Natural killer cell (primary cell): Measurements from ENCODE around the gene SPRY4. TPM values are rescaled to one million over a fixed set of nuclear protein-coding genes. Genes with fewer than 3 reads are reported as not detected.
A peak's percentile ranks its signal among the peaks of the same experiment; 100 is the strongest.

Source experiments
- ATAC-seq, 3 donors: fragments of 150-1000 bp in 2 of 3; fragments of 200-7000 bp in 1 of 3; cut with Tn5 transposase; 1 replicate in 1 of 3; 2 replicates in 2 of 3; pipeline ENCODE4 v1.10.0; 2021; ENCODE audit warnings: mild to moderate bottlenecking in 2 of 3, moderate library complexity in 2 of 3
- DNase-seq, 2 donors: peaks; one replicate each; pipeline versions ENCODE4 v3.0.0 to v3.0.0-alpha.2; 2013 to 2021; ENCODE audit warnings: mixed read lengths in 1 of 2
- H3K27ac ChIP-seq: one replicate; pipeline ENCODE4 v1.5.1; 2013; ENCODE audit warnings: mild to moderate bottlenecking, low read length
- H3K27me3 ChIP-seq: one replicate; pipeline ENCODE4 v1.6.1; 2013; ENCODE audit warnings: low read length; ENCODE audit not compliant: control insufficient read depth, insufficient read depth
- H3K36me3 ChIP-seq: one replicate; pipeline ENCODE4 v1.6.1; 2013; ENCODE audit warnings: low read length; ENCODE audit not compliant: control insufficient read depth, insufficient read depth
- H3K4me1 ChIP-seq: one replicate; pipeline ENCODE4 v1.6.1; 2013; ENCODE audit warnings: low read length; ENCODE audit not compliant: control insufficient read depth, insufficient read depth
- H3K4me3 ChIP-seq: one replicate; pipeline ENCODE4 v1.5.1; 2013; ENCODE audit warnings: low read length
- H3K9me3 ChIP-seq: one replicate; pipeline ENCODE4 v1.6.1; 2013; ENCODE audit warnings: low read length; ENCODE audit not compliant: control insufficient read depth, insufficient read depth
- H3K27ac Mint-ChIP-seq, 2 donors: one replicate each; pipeline ENCODE4 v1.8.0; 2022; ENCODE audit warnings: mild to moderate bottlenecking in 2 of 2, mixed read lengths in 2 of 2, moderate library complexity in 1 of 2
- H3K27me3 Mint-ChIP-seq, 2 donors: one replicate each; pipeline ENCODE4 v1.8.0; 2022; ENCODE audit warnings: low read depth in 2 of 2, mixed read lengths in 2 of 2
- H3K36me3 Mint-ChIP-seq: one replicate; pipeline ENCODE4 v1.8.0; 2022; ENCODE audit warnings: mixed read lengths
- H3K4me1 Mint-ChIP-seq, 2 donors: one replicate each; pipeline ENCODE4 v1.8.0; 2022; ENCODE audit warnings: mixed read lengths in 2 of 2
- H3K4me3 Mint-ChIP-seq: one replicate; pipeline ENCODE4 v1.8.0; 2022; ENCODE audit warnings: mild to moderate bottlenecking, moderate library complexity, mixed read lengths
- H3K9me3 Mint-ChIP-seq, 2 donors: one replicate each; pipeline ENCODE4 v1.8.0; 2022; ENCODE audit warnings: mixed read lengths in 2 of 2
- CTCF ChIP-seq: fragments of 200-600 bp; IDR thresholded peaks from one replicate; pipeline ENCODE4 v1.8.0; 2022; ENCODE audit warnings: antibody characterized with exemption
- WGBS: methylation state at CpG from one replicate; pipeline ENCODE4 v1.1.7; 2013; ENCODE audit warnings: missing lambda C conversion rate; ENCODE audit not compliant: insufficient coverage; 5-methylcytosine and 5-hydroxymethylcytosine counted together
- intact Hi-C: fragments of 100-400 bp; cut with micrococcal nuclease; formaldehyde crosslinking; loops from one replicate; pipeline ENCODE4 v1.14.2; 2022
- total RNA-seq, 4 donors: library from RNA; stranded (reverse); fragments of 120-200 nt in 1 of 4; gene quantifications; one replicate each; pipeline versions ENCODE4 v1.2.3 to v1.2.4, GENCODE V29; 2013 to 2022

Gene SPRY4
- total RNA-seq, 3 donors from 2014 or later (not counting 1 experiment from before 2014, with no cell fraction given): 0.20 to 1.3 (median 0.40) TPM

- no peaks in the 10 kb centered on the region for H3K9me3 ChIP-seq
- no peak for DNase-seq
- H3K4me1 ChIP-seq: peaks cover 9% of the 10 kb centered on the region
- no peaks in the 10 kb centered on the region for H3K9me3 Mint-ChIP-seq
- intact Hi-C loops: no loop called here
- peaks cover 13% of the 10 kb centered on the region in 2 donors for H3K4me1 Mint-ChIP-seq
- H3K27me3 ChIP-seq: no peaks in the 10 kb centered on the region
- 91% methylated on average over 14 of the region's 14 CpGs for whole genome bisulfite sequencing
- no peak overlapping the region for H3K4me3 ChIP-seq
- H3K27me3 Mint-ChIP-seq: no peaks in the 10 kb centered on the region
- no peaks in the 10 kb centered on the region for H3K36me3 Mint-ChIP-seq
- H3K27ac Mint-ChIP-seq: no peak overlapping the region
- ATAC-seq: no peak
- no peak overlapping the region for H3K27ac ChIP-seq
- no peak overlapping the region for H3K4me3 Mint-ChIP-seq
- H3K36me3 ChIP-seq: no peaks in the 10 kb centered on the region
- no peak for TF ChIP-seq CTCF
Observed at GRCh38 chr5:142304013-142304701, 20.7 kb downstream of the SPRY4 start.

GRCh38 chr5:142303565-142303964, 21.3 kb downstream of the SPRY4 start:
- TF ChIP-seq CTCF: no peak
- H3K27ac ChIP-seq: no peak overlapping the region
- no peaks in the 10 kb centered on the region for H3K27me3 ChIP-seq
- ATAC-seq (no peak), DNase-seq (no peak)
- no peaks in the 10 kb centered on the region for H3K9me3 ChIP-seq
- Mint-ChIP-seq H3K27ac (no peak overlapping the region), H3K27me3 (no peaks in the 10 kb centered on the region), H3K4me1 (peaks cover 13% of the 10 kb centered on the region in 2 donors), H3K9me3 (no peaks in the 10 kb centered on the region), H3K4me3 (no peak overlapping the region), H3K36me3 (no peaks in the 10 kb centered on the region)
- WGBS: 81% methylated on average over 7 of the region's 7 CpGs
- H3K4me1 ChIP-seq: peaks cover 9% of the 10 kb centered on the region
- no peak overlapping the region for H3K4me3 ChIP-seq
- intact Hi-C loops: no loop called here
- no peaks in the 10 kb centered on the region for H3K36me3 ChIP-seq

- Histone ChIP-seq H3K36me3 (no peaks in the 10 kb centered on the region), H3K4me3 (no peak overlapping the region), H3K9me3 (no peaks in the 10 kb centered on the region), H3K27me3 (no peaks in the 10 kb centered on the region), H3K27ac (no peak overlapping the region), H3K4me1 (peaks cover 9% of the 10 kb centered on the region)
- no peaks in the 10 kb centered on the region for H3K36me3 Mint-ChIP-seq
- no peak for TF ChIP-seq CTCF
- peak; percentile 15 to 51 (median 25) for ATAC-seq
- H3K4me1 Mint-ChIP-seq: peaks cover 13% of the 10 kb centered on the region in 2 donors
- H3K9me3 Mint-ChIP-seq: no peaks in the 10 kb centered on the region
- no peaks in the 10 kb centered on the region for H3K27me3 Mint-ChIP-seq
- 20% methylated on average over 2 of the region's 4 CpGs for WGBS
- intact Hi-C loops: no loop called here
- peak overlapping the region in 1 of 2 donors; percentile 58 for H3K27ac Mint-ChIP-seq
- no peak for DNase-seq
- no peak overlapping the region for H3K4me3 Mint-ChIP-seq
Observed at GRCh38 chr5:142301540-142301939, 23.3 kb downstream of the SPRY4 start.

- ATAC-seq (no peak), DNase-seq (no peak)
- Mint-ChIP-seq H3K27ac (no peak overlapping the region), H3K4me3 (no peak overlapping the region), H3K27me3 (no peaks in the 10 kb centered on the region), H3K4me1 (peaks cover 19 to 20% of the 10 kb centered on the region in 2 donors), H3K9me3 (no peaks in the 10 kb centered on the region), H3K36me3 (no peaks in the 10 kb centered on the region)
- 95% methylated on average over 8 of the region's 8 CpGs for WGBS
- H3K9me3 ChIP-seq: no peaks in the 10 kb centered on the region
- no peak for TF ChIP-seq CTCF
- peaks cover 9% of the 10 kb centered on the region for H3K4me1 ChIP-seq
- H3K4me3 ChIP-seq: no peak overlapping the region
- no peak overlapping the region for H3K27ac ChIP-seq
- no peaks in the 10 kb centered on the region for H3K36me3 ChIP-seq
- intact Hi-C loops: no loop called here
- H3K27me3 ChIP-seq: no peaks in the 10 kb centered on the region
Observed at GRCh38 chr5:142300677-142301076, 24.1 kb downstream of the SPRY4 start.
